HG02759 (cell line): ENCODE data around the gene KIF9.
"Not testable (repeated sequence)": the region's sequence is repeated elsewhere in the genome, so short reads cannot be mapped to it uniquely, and the experiment has no call there.

Experiments
- ATAC-seq: cut with Tn5 transposase; IDR thresholded peaks from one replicate; pipeline ENCODE4 v1.9.1; 2021; ENCODE audit warnings: mild to moderate bottlenecking, moderate library complexity; ENCODE audit not compliant: unreplicated experiment

Gene KIF9, protein sequence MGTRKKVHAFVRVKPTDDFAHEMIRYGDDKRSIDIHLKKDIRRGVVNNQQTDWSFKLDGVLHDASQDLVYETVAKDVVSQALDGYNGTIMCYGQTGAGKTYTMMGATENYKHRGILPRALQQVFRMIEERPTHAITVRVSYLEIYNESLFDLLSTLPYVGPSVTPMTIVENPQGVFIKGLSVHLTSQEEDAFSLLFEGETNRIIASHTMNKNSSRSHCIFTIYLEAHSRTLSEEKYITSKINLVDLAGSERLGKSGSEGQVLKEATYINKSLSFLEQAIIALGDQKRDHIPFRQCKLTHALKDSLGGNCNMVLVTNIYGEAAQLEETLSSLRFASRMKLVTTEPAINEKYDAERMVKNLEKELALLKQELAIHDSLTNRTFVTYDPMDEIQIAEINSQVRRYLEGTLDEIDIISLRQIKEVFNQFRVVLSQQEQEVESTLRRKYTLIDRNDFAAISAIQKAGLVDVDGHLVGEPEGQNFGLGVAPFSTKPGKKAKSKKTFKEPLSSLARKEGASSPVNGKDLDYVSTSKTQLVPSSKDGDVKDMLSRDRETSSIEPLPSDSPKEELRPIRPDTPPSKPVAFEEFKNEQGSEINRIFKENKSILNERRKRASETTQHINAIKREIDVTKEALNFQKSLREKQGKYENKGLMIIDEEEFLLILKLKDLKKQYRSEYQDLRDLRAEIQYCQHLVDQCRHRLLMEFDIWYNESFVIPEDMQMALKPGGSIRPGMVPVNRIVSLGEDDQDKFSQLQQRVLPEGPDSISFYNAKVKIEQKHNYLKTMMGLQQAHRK

DNA sequence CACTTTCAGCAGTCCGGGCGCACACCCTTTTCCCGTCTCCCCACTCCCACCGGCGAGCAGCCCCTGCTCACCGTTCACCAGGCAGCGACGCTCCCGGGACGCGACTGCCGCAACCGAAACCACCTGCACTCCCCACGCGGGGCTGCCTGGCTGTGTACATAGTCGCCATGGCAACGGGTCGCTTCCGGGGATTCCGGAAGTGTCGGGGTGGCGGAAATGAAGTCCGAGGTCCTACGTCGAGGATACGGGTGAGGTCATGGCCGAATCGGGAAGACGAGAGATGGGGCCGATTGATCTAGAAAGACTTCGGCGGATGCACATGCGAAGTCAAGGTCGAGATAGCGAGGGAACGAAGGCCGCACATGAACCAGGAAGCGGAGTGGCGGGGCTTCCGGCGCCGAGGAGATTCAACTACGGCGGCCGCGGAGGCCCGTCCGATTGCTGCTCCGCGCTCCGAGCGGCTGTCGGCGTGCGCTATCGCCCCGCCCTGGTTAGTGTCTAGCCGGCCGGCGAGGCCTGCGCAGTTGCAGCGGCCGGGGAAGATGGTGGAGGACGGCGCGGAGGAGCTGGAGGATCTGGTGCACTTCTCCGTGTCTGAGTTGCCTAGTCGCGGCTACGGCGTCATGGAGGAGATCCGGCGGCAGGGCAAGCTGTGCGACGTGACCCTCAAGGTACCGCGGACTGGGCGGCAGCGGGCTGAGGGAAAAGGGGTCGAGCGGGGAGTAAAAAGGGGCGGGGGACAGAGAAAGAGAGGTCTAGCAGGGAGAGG is at the start of gene KIF9, which contains the start of gene KLHL18:
Gene KIF9 (minus strand): TSS at position 376 of the 769 bp plus-strand sequence. CDS start 5,425 bp downstream, outside the sequence.
Gene KLHL18 (plus strand): TSS at position 521 of the 769 bp plus-strand sequence. CDS start 22 bp downstream, at position 543.
- ATAC-seq = peak; percentile 88

DNA sequence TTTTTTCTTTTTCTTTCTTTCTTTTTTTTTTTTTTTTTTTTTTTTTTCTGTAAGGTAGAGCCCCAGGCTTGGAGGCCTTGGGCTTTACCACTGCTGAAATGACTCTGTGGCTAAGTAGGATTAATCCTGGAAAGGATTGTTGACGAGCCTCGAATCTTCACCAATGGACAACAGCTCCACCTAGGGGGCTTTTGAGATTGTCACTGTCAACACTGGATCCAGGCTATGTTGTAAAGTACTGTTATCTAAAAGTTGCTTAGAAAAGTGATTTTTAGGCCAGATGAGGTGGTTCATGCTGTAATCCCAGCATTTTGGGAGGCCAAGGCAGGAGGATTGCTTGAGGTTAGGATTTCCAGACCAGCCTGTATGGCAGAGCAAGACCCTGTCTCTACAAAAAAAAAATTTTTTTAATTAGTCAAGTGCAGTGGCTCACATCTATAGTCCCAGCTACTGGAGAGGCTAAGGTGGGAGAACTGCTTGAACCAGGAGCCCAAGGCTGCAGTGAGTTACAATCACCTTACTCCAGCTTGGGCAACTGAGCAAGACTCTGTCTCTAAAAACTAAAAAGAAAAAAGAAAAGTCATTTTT is 41.8 kb upstream of the KIF9 start:
- no peak for ATAC-seq

DNA sequence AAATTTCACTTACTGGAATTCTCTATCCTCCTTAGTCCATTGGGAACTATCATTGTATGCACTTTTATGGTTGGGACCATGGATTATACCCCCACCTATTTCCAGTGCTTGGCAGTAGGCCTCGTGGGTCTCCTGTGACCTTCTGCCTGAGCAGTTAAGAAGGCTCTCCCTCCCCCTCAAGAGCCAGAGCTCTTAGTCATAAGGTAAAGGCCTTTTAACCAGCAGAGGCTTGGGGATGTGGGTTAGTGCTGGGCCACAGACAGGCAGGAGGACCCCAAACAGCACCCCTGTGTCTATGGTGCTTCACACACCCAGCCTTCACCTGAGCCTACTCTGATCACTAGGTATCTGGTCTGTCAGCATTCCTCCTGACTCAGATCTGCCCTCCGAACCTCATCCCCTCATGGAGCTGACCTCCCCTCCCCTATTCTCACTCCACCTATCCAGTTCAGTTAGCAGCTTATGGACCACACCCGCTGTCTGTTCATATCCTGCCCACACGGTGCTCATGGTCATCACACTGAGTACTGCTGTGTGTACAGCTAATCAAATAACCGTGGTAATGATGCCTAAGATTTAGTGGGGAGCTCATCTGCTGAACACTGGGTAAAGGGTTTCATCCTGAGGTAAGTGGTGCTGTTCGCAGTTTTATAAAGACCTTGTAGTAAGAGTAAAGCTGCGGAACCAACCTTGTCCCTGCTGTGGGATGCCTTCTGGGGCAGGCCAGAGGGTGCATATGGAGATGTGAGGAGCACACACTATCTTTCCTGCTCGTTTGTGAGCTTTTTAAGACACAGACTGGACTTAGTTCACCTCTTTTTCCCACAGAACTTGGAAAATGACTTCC is 41.1 kb upstream of the KIF9 start:
- no peak for ATAC-seq

DNA sequence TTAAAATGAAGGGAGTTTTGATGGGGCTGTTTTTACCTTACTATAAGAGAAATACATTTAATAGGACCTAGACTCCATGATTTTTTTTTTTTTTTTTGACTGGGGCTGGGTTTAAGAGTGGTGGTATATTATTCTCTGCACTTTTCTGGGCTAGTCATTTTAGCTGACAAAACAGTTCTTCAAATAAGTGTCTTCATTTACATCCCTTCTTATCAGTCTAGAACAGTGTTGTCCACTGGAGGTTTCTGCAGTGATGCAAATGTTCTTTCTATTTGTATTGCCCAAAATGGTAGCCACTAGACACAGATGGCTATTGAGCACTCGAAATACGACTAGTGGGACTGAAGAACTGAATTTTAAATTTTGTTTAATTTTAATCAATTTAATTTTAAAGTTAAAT is 37.4 kb upstream of the KIF9 start:
- ATAC-seq = no peak

DNA sequence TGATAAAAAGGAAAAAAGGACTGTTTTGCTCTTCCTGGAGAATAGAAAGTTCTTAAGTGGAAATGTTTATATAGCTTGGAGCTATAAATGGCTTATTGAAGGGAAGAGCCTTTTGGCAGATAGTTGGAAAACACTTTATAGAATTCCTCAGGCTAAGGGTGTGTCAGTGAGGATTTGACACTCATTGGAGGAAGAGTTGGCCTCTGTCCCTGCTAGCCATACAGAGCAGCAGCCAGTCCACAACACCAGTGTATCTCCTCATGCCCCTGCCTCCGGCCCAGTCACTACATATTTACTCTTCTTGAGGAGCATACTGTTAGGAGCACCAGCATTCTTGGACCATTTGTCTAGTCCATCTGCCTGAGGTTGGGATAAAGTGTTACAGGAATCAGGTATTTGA is 36.3 kb upstream of the KIF9 start:
- ATAC-seq = no peak

DNA sequence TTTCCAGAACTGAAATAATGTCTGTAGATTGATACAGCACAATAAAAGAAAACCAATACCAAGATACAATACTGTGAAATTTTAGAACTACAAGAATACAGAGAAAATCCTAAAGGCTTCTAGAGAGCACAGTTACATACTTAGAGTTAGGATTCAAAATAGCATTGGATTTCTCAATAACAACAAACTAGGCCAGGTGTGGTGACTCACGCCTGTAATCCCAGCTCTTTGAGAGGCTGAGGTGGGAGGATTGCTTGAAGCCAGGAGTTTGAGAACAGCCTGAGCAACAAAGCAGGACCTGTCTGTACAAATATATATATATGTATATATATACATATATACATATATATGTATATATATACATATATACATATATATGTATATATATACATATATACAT is 33.6 kb upstream of the KIF9 start:
- ATAC-seq = not testable (repeated sequence)

DNA sequence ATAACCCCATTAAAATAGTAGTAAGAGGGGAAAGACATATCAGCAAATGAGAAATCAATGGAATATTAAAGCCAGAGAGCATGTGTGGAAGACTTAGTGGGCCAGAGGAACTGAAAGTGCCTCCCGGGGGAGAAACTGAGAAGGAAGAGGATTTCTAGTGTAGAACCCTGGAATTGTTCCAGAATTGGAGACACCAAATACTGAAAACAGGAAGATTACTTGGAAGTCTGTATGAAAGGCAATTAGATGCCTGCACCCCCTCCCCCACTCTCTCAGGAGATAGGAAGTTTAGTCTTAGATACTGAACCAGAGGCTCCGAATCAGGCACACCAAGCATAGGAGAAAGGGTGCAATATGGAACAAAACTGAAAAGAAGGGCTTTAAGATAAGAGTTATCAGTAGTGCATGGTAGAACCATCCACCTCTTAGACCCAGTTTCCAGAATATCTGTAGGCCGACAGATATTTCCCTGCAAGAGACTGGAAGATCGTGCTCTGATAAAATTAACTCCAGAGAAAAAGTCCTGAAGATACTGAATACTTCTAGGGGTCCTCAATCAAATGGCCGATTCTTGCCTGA is 32.6 kb upstream of the KIF9 start:
- no peak for ATAC-seq

DNA sequence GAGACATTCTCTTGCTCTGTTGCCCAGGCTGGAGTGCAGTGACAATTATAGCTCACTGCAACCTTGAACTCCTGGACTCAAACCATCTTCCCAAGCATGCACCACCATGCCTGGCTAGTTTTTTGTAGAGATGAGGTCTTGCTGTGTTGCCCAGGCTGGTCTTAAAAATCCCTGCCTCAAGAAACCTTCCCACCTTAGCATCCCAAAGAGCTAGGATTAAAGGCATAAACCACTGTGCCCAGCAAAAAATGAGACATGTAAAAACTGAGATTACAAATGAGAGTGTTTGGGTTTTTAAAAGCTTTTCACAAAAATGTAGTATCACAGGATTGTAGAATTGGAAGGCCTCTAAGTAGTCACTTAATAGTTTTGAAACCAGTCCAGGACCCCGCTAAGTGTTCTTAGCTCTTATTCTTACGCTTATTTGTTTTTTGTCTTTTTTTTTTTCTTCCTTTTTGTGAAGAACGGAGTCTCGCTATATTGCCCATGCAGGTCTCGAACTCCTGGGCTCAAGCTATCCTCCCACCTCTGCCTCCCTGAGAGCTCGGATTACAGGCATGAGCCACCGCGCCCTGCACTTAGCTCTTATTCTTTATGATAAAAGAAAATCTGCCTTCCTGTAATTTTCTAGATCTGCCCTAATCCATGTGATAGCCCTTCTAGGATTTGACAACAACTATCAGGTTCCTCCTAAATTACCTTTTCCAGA is 31.6 kb upstream of the KIF9 start:
- no peak for ATAC-seq

DNA sequence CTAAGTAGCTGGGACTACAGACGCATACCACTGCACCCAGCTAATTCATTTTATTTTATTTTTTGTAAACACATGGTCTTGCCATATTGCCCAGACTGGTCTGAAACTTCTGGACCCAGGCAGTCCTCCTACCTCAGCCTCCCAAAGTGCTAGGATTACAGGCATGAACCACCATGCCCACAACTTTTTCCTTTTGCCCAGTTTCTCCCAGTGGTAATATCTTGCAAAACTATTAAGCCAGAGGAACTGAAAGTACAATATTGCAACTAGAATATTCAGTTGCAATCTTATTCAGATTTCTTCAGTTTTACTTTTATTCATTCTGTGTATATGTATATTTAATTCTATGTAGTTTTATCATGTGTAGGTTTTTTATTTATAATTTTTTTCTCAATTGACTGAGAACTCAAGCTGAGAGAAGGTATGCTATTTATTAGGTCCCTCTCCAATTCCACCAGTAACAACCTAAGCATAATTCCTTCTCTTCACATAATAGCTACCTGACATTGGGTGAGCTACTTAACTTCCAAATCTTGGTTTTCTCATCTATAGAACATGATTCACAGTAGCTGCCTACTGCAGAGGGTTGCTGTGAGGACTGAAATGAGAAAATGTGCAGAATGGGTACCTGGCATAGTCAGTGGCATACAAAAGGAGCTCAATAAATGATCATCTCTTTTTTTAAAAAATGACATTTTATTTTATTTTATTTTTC is 30.9 kb upstream of the KIF9 start:
- ATAC-seq = no peak

DNA sequence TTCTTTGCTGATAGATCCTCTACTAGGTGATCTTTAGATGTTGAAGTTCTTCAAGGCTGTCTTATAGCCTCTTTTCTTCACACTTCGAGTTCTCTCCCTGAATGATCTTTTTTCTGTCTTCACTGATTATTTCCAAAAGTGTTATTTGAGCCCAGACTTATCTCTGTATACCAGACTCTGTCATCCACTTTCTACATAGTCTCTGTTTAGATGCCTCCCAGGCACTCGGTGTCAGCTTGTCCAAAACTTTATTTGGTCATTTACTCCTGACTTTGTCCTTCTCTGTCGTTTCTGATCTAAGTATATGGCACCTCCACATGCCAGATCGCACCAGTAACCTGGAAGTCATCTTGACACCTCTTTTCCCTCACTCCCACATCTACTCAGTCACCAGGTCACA is 27.8 kb upstream of the KIF9 start:
- no peak for ATAC-seq

DNA sequence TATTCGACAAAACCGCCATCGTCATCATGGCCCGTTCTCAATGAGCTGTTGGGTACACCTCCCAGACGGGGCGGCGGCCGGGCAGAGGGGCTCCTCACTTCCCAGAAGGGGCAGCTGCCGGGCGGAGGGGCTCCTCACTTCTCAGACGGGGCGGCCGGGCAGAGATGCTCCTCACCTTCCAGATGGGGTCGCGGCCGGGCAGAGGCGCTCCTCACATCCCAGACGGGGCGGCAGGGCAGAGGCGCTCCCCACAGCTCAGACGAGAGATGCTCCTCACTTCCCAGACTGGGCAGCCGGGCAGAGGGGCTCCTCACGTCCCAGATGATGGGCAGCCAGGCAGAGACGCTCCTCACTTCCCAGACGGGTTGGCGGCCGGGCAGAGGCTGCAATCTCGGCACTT is 26.6 kb upstream of the KIF9 start:
- not testable (repeated sequence) for ATAC-seq

DNA sequence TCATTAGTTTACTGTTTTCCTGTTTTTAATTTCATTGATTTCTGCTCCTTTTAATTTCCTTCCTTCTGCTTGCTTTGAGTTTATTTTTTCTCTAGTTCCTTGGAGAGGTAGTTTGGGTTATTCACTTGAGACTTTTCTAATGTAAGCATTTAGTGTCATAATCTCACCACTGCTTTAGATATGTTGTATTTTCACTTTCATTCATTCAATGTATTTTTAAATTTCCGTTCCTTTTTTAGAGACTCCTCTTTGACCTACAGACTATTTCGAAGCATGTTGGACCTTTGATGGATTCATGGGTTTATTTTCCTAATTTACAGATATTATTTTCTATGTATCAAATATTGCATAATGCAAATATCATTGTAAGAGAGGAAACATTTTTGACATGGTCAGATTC is 23.4 kb upstream of the KIF9 start:
- no peak for ATAC-seq

DNA sequence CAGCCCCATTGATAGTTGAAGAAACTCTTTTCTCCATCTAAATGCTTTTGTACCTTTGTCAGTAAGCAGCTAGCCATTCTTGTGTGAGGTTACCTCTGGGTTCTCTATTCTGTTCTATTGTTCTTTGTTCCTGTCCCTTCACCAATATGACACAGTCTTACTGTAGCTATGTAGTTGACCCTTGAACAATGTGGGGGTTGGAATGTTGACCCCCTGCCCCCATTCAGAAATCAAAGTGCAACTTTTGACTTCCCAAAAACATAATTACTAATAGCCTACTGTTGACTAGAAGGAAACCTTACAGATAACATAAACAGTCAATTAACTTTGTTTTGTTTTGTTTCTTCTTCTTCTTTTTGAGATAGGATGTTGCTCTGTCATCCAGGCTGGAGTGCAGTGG is 18.9 kb upstream of the KIF9 start:
- no peak for ATAC-seq

DNA sequence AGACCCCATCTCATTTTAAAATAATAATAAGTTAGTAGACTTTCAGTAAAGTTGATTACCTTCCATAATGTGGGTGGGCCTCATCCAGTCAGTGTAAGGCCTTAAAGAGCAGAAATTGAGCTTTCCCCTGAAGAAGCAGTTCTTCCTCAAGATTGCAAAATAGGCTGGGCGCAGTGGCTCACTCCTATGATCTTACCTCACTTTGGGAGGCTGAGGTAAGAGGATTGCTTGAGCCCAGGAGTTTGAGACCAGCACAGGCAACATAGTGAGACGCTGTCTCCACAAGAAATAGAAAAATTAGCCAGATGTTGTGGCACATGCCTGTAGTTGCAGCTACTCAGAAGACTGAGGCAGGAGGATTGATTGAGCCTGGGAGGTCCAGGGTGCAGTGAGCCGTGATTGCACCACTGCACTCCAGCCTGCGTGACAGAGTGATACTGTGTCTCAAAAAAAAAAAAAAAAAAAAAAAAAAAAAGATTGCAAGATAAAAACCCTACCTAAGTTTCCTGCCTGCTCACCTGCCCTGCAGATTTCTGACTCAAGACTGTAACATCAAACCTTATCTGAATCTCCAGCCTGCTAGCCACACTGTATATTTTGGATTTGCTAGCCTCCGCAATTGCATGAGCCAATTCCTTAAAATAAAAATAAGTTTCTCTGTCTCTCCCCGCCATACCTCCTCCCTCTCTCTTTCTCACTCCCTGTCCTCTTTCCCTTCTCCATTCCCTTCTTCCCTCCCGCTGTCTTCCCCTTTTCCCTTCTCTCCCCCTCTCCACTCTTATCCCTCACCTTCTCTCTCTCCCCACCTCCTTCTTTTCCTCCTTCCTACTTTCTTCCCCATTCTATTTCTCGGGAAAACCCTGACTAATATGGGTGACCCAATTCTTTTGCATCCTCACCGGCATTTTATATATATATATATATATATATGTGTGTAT is 17.1 kb upstream of the KIF9 start:
- ATAC-seq = no peak

DNA sequence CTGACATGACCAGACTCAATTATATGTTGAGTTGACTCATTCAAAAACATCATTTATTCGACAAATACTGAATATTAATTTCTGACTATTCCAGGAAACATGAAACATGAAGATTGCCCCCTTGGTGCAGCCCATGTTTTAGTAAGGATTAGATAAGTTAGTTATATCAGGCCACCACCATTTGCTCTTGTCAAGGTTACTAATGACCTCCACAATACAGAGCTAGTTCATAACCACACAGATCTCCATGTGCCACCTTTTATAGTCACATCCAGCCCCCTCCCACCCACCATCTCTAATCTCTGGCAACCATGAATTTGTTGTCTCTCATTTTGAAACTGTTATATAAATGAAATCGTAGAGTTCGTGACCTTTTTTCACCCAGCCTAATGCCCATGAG is 15.8 kb upstream of the KIF9 start:
- ATAC-seq = no peak

DNA sequence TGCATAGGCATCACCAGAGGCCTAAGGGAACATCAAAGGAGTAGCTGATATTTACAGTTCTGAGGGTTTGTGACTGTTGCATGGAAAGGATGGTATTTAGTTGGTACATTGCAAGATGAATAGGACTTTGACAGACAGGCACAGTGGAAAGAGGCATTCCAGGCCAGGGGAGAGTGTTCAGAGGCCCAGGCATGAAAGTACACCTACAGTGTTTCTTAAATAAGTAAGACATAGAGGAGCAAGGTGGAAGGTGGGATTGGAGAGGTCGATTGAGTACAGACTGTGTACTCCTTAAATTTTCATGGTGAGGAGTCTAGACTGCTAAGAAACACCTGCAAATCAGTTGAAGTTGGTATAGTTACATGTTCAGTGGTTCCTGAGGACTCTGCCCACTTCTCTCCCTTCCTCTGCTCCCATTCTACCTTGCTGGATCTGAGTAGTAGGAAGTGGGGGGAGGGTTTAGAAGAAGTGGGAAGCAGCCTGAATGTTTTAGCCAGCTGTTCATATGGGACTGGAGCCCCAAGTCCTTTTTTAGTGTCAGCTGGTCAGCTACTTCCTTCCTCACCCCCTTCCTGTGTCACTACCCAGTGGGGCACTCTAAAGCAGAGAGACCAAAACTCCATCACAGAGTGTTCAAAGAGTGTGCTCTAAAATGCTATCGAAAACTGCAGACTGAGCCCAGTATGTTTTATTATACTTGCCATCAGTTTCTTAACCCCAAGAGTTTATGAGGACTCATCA is 14.1 kb upstream of the KIF9 start:
- ATAC-seq = no peak

DNA sequence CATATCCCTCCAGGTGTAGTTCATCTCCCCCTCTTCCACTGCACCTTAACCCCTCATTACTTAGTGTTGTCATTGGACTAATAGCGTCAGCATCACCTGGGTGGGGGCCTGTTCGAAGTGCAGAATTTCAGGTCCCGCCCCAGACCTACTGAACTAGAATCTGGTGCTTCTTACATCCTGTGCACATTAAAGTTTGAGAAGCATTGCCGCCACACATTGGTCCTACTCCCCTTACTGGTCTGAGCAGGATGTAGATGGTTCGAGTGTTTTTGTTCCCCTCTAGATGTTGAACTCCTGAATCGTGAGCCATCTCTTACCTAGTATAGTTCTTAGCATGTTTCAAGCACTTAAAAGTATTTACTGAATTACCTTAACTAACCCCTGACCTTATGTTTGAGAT is 13.4 kb upstream of the KIF9 start:
- ATAC-seq = no peak
